Peyer's patch (tissue), 4 donors: ENCODE results near the gene TP73.

Experiments
- CTCF ChIP-seq, 6 experiments: fragments of 450-650 bp in 4 of 6; fragments of 200-600 bp in 2 of 6; sonication (generic) in 1 of 6; IDR thresholded peaks; one replicate each; pipeline ENCODE4 v1.5.1; 2017 to 2019; ENCODE audit warnings: antibody characterized with exemption in 6 of 6, mild to moderate bottlenecking in 3 of 6, moderate library complexity in 1 of 6
- POLR2A ChIP-seq, 2 donors: fragments of 450-650 bp; IDR thresholded peaks; one replicate each; pipeline ENCODE4 v1.5.1; 2017; ENCODE audit warnings: antibody characterized with exemption in 2 of 2, mild to moderate bottlenecking in 2 of 2, moderate library complexity in 2 of 2

DNA sequence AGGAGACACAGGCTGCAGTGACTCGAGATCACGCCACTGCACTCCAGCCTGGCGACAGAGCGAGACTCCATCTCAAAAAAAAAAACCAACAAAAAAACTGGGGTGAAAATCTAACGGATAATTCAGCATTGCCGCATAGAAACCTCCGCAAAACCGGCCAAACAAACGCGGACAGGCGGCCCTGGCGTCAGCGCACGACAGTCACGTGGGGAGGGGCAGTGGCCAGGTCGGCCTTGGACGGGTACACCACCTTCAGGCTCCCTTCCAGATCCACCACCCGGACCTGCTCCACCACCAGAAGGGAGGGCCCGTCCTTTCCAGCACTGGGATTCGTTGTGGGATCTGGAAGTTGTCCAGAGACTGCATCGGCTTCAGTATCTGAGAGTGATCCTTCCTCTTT lies 128.6 kb downstream of the TP73 start:
- TF ChIP-seq CTCF (IDR thresholded peaks at IDR 0.05) (no peak), POLR2A (IDR thresholded peaks at IDR 0.05) (no peak)
